HepG2 (cell line): ENCODE data around the gene STX1B. TPM values are rescaled to one million over a fixed set of nuclear protein-coding genes. Genes with fewer than 3 reads are reported as not detected.

Source experiments
- AFF4 ChIP-seq: sonication (generic); formaldehyde crosslinking; IDR thresholded peaks from 2 replicates; pipeline ENCODE4 v1.4.0; 2020; ENCODE audit warnings: missing genetic modification reagents
- DNMT1 ChIP-seq: sonication (generic); formaldehyde crosslinking; IDR thresholded peaks from 2 replicates; pipeline ENCODE4 v1.5.1; 2020; ENCODE audit warnings: mild to moderate bottlenecking, missing genetic modification reagents
- FOXP1 ChIP-seq, 2 experiments: fragments of 450-650 bp in 1 of 2; IDR thresholded peaks; 2 replicates each; pipeline ENCODE4 v1.6.1; 2017 to 2018; ENCODE audit warnings: antibody characterized with exemption in 1 of 2
- GMEB1 ChIP-seq: sonication (generic); formaldehyde crosslinking; IDR thresholded peaks from 2 replicates; pipeline ENCODE4 v1.5.1; 2020; ENCODE audit warnings: missing genetic modification reagents, mild to moderate bottlenecking, borderline replicate concordance
- MBNL3 ChIP-seq: fragments of 250-450 bp; sonication (Bioruptor Pico); conservative IDR thresholded peaks from 2 replicates; pipeline ENCODE4 v1.8.0; 2022; ENCODE audit warnings: mild to moderate bottlenecking, inconsistent platforms
- POLR2AphosphoS5 ChIP-seq: IDR thresholded peaks from 2 replicates; pipeline ENCODE4 v1.6.1; 2012; ENCODE audit warnings: low read depth, low read length
- PTBP1 ChIP-seq: fragments of 200-400 bp; formaldehyde crosslinking; IDR thresholded peaks from 2 replicates; pipeline ENCODE4 v1.6.1; 2018; ENCODE audit warnings: low read length, low read depth; ENCODE audit not compliant: poor library complexity, severe bottlenecking
- REL ChIP-seq: sonication (generic); formaldehyde crosslinking; conservative IDR thresholded peaks from 2 replicates; pipeline ENCODE4 v1.8.0; 2022; ENCODE audit warnings: mild to moderate bottlenecking, missing genetic modification reagents, moderate library complexity
- RNF2 ChIP-seq: fragments of 450-650 bp; conservative IDR thresholded peaks from 2 replicates; pipeline ENCODE4 v1.6.1; 2016; ENCODE audit warnings: low read depth
- SAP130 ChIP-seq: IDR thresholded peaks from 2 replicates; pipeline ENCODE4 v1.6.1; 2016; ENCODE audit warnings: low read depth
- SP140L ChIP-seq: sonication (generic); formaldehyde crosslinking; IDR thresholded peaks from 2 replicates; pipeline ENCODE4 v1.4.0; 2020; ENCODE audit warnings: missing genetic modification reagents, borderline replicate concordance
- TOPORS ChIP-seq: sonication (generic); formaldehyde crosslinking; IDR thresholded peaks from 2 replicates; pipeline ENCODE4 v1.8.0; 2023; ENCODE audit warnings: mild to moderate bottlenecking, missing genetic modification reagents
- TSC22D2 ChIP-seq: sonication (generic); formaldehyde crosslinking; IDR thresholded peaks from 2 replicates; pipeline ENCODE4 v1.5.1; 2020; ENCODE audit warnings: missing genetic modification reagents, mild to moderate bottlenecking, borderline replicate concordance
- ZNF160 ChIP-seq: sonication (generic); formaldehyde crosslinking; IDR thresholded peaks from 2 replicates; pipeline ENCODE4 v1.8.0; 2022; ENCODE audit warnings: mild to moderate bottlenecking, inconsistent platforms, missing genetic modification reagents
- ZNF468 ChIP-seq: sonication (generic); formaldehyde crosslinking; IDR thresholded peaks from 2 replicates; pipeline ENCODE4 v1.8.0; 2022; ENCODE audit warnings: mild to moderate bottlenecking, moderate library complexity, missing genetic modification reagents
- ZNF781 ChIP-seq: sonication (generic); formaldehyde crosslinking; IDR thresholded peaks from 2 replicates; pipeline ENCODE4 v1.5.1; 2020; ENCODE audit warnings: borderline replicate concordance, mild to moderate bottlenecking, missing genetic modification reagents; ENCODE audit errors: not compliant biosample characterization
- polyA plus RNA-seq, 8 experiments: library from polyadenylated mRNA; depleted of rRNA in 3 of 8; stranded (reverse) in 7 of 8; unstranded in 1 of 8; fragments of >200 nt; fragmentation: Illumina TruSeq in 4 of 8; extraction: Trizol in 4 of 8; gene quantifications; 2 replicates each; pipeline versions ENCODE4 v1.2.1 to v1.2.3, GENCODE V29; 2011 to 2016; ENCODE audit warnings: low read depth in 4 of 8, missing spikeins in 1 of 8, mixed read lengths in 1 of 8; ENCODE audit not compliant: insufficient read depth in 1 of 8
- total RNA-seq, 5 experiments: library from RNA; depleted of rRNA; stranded (reverse); fragments of >200 nt; fragmentation: Illumina TruSeq; extraction: Trizol; gene quantifications; 2 replicates each; pipeline ENCODE4 v1.2.3, GENCODE V29; 2016; ENCODE audit warnings: low read depth in 1 of 5
- TF ChIP-seq, protein P1 (sequence below): sonication (generic); formaldehyde crosslinking; IDR thresholded peaks from 2 replicates; pipeline ENCODE4 v1.9.0; 2022; ENCODE audit warnings: low read depth, missing genetic modification reagents

Gene STX1B
- total and polyA plus RNA-seq, 2 of the 13 experiments (the other 11 are each of a cell fraction or from before 2014, with no cell fraction given), result 2.1 to 3.0 TPM

DNA sequence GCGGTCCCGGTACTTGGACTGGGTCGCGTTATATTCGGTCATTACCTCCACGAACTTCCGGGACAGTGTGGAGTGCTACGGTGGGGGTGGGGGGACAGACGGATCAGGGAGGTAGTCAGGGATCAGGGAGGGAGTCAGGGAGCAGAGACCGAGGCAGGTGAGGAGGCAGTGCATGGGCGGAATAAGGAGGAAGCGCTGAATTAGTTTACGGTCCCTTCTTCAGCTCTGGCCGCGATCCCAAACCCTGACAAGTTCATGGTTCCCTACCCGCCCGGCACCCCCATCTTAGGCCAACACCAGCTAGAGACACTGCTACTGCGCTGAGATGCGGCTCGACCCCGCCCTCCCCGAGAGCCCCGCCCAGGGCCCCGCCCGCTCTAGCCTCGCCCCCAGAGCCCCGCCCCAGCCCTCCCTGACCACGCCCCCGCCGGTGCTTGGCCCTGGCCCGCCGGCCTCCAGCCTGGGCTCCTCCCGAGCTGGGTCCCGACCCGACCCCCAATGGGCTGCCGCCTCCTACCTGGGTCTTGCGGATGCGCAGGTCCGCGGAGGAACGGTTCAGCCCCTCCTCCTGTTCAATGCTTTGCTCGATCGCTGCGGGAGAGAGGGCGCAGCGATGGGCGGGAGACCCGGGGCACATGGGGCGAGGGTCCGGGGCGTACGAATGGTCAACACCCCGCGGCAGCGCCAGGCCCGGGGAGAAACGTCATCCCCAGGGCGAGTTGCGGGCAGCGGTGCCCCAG is 13.3 kb downstream of the STX1B start (continued):
- TF ChIP-seq GMEB1 (peak; percentile 62), ZNF160 (peak; percentile 40; the same call in 1 of the 2 replicates), AFF4 (CRISPR knock-in tag) (0 out of 2 replicates have a peak, but pooled peaks have one; percentile 22), PTBP1 (no peak), SP140L (no peak), TOPORS (peak; percentile 73), DNMT1 (no peak; the same call in 1 of the 2 replicates), SAP130 (CRISPR knock-in tag) (peak; percentile 65), ZNF468 (CRISPR knock-in tag) (peak; percentile 65; the same call in 1 of the 2 replicates), FOXP1 (IDR thresholded peaks at IDR 0.05) (no peak), FOXP1 (CRISPR knock-in tag; IDR thresholded peaks at IDR 0.05) (no peak), ZNF781 (CRISPR knock-in tag) (no peak), RNF2 (0 out of 2 replicates have a peak, but pooled peaks have one; percentile 24), TSC22D2 (CRISPR knock-in tag) (no peak; the same call in 1 of the 2 replicates), MBNL3 (CRISPR knock-in tag) (no peak), REL (CRISPR knock-in tag) (no peak; the same call in 1 of the 2 replicates), POLR2AphosphoS5 (peak; percentile 83)
- TF ChIP-seq, protein P1, sequence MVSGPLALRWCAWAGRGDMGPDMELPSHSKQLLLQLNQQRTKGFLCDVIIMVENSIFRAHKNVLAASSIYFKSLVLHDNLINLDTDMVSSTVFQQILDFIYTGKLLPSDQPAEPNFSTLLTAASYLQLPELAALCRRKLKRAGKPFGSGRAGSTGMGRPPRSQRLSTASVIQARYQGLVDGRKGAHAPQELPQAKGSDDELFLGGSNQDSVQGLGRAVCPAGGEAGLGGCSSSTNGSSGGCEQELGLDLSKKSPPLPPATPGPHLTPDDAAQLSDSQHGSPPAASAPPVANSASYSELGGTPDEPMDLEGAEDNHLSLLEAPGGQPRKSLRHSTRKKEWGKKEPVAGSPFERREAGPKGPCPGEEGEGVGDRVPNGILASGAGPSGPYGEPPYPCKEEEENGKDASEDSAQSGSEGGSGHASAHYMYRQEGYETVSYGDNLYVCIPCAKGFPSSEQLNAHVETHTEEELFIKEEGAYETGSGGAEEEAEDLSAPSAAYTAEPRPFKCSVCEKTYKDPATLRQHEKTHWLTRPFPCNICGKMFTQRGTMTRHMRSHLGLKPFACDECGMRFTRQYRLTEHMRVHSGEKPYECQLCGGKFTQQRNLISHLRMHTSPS (CRISPR knock-in tag), result peak; percentile 54; the same call in 1 of the 2 replicates
